Cerebellar cortex (tissue), 1 donor: ENCODE results near the gene BST2.

ENCODE experiments used
- DNase-seq: peaks from one replicate; pipeline ENCODE4 v3.0.0-alpha.2; 2015; ENCODE audit warnings: low spot score

The BST2 gene, protein sequence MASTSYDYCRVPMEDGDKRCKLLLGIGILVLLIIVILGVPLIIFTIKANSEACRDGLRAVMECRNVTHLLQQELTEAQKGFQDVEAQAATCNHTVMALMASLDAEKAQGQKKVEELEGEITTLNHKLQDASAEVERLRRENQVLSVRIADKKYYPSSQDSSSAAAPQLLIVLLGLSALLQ

DNA sequence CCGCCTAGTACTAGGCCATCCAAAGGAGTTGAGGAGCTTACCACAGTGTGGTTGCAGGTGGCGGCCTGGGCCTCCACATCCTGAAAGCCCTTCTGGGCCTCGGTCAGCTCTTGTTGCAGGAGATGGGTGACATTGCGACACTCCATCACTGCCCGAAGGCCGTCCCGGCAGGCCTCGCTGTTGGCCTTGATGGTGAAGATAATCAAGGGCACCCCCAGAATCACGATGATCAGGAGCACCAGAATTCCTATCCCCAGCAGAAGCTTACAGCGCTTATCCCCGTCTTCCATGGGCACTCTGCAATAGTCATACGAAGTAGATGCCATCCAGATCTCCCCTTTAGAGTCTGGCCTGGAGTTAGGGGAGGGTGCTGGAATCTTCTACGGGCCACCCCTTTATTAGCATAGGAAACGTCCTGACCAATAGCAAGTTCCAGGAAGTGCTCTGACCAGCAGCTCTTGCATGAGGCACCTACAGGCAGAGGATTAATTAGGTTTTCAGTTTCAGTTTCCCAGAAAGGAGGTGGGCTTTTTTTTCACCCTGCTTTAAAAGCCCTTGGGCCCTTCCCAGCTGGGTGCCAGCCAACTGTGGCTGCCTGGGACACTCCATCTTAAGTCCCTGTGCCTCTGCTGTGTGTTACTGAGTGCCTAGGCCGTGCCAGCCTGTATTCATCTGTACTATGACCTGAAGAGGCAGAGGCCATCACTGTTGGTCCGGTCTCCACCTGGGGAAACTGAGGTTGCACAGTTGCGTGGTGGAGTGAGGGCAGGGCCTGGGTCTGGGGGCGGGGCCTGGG lies at the start of gene BST2:
Gene BST2 (minus strand): TSS at position 381 of the 796 bp plus-strand sequence. CDS start 55 bp downstream, at position 326.
- peak; percentile 81 for DNase-seq

DNA sequence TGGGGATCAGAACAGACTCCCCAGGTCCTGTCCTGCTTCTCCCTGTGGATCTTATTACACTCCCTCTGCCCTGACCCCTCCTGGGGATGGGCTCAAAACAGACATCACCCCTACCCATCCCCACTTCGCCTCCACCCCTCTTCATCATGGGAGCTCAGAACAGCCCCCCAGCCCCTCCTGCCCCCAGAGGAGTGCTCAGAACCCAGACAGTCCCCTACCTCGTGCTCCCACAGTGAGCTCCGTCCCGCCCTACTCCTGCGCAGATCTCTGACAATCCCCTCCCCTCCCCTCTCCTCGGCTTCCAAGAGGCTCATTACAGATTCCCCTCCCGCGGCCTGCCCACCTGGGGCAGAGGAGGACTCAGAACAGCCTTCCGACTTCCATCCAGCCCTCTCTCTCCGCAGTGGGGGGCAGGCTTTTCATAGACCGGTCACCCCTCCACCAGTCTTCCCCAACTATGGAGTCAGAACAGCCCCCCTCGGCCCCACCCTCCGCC lies 49.2 kb upstream of the BST2 start:
- DNase-seq = no peak

DNA sequence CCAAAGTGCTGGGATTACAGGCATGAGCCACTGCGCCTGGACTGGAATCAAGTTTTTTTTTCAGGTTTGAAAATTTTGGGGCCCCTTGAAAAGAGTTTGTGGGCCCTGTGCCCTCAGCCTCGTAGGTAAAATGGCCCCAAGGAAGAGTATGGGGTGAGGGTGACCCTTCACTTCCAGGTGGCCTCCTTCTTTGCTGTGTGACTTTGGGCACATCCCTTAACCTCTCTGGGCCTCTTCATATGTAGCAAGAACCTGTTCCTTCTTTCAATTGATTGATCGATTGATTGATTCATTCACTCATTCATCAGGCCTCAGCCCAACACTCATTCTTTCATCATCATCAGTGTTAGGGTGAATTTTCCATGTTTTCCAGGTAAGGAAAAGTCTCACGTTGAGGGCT lies 46.4 kb upstream of the BST2 start:
- DNase-seq = no peak

DNA sequence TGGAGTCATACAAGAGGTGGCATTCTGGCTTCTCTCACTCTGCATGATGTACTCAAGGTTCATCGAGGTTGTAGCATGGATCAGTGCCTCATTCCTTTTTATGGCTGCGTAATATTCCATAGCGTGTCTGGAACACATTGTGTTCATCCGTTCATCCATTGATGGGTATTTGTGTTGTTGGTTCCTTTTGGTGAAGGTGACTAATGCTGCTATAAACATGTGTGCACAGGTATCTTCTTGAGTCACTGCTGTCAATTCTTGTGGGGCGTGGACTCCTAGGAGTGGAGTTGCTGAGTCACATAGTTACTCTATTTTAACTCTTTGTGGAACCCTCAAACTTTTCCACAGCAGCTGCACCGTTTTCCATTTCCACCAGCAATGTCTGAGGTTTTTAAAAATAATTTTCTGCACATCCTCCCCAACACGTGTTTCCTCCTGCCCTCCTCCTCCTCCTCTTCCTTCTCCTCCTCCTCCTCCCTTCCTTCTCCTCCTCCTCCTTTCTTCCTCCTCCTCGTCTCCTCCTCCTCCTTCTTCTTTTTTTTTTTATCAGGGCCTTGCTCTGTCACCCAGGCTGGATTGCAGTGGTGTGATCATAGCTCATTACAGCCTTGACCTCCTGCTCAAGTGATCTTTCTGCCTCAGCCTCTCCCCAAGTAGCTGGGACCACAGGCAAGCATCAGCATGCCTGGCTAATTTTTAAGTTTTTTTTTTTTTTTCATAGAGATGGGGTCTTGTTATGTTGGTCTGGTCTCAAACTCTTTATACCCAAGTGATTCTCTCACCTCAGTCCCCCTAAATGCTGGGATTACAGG lies 45.0 kb upstream of the BST2 start:
- DNase-seq = no peak

DNA sequence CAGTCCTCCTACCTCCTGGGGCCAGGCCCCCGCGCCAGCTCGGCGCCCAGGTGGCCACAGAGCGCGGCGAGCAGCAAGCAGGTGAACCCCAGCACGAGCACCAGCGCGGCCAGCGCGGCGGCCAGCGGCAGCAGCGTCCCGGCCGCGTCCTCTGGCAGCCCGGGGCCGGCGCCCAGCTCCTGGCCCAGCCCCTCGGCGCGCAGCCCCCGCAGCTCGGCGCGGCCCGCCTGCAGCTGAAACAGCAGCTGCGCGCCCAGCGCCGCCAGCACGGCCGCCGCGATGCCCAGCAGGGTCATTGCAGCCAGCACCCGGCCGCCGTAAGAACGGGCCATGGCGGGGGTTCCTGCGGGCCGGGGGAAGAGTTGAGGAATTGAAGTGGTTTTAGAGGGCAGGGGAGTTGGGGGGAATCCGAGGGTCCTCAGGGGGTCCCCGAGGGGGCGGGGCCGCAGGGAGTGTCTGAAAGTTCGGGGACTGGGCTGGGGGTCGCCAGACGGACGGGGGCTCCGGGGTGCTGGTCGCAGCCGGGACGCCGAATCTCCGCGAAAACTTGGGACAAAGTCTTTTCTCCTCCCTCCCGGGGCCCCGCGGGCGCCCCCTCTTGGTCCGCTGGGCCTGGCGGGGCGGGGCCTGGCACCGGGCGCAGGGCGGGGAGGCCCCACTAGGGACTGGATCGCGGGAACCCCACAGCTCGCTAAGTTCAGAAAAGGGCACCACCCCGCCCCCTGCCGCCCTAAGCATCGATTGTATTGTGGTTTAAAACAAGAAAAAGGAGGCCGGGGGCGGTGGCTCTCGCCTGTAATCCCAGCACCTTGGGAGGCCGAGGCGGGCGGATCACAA lies 42.9 kb upstream of the BST2 start, which contains the start of gene TMEM221:
Gene TMEM221 (minus strand): TSS at position 538 of the 837 bp plus-strand sequence. CDS start 206 bp downstream, at position 332.
- DNase-seq = peak; percentile 34

DNA sequence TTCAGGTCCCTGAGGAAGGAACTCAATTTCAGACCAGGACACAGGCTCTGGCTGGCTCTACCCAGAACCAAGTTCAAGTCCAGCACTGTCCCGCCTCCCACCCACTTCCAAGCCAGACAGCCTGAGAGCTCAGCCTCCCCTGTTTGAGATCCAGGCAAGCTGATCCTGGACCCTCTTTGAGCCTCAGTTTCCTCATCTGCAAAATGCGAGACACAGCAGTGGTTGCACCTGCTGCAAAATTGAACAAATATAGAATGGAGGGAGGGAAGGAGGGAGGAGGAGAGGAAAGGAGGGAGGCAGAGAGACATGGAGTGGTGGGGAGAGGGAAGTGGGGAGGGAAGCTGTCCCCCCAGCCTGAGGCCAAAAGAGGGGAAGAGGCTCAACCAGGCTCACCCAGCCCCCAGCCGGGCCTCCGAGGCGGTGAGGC lies 42.3 kb upstream of the BST2 start:
- DNase-seq = no peak

DNA sequence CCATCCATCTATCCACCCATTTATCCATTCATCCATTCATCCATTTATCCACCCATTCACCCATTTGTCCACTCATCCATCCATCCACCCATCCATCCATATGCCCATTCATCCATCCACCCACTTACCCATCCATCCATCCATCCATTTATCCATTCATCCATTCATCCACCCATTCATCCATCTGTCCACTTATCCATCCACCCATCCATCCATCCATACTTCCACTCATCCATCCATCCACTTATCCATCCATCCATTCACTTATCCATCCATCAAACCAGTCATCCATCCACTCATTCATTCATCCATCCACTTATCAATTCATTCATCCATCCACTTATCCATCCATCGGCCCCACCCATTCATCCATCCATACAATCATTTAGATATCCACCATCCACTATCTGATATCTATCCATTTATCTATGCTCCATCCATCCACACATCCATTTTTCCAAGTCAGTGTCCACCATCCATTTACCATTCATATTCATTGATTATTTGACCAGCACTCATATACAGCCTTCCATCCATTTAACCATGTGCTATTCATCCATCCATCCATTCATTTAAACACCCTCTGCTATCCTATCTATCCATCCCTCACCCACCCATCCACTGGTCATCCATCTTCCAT lies 40.2 kb upstream of the BST2 start:
- DNase-seq = no peak

DNA sequence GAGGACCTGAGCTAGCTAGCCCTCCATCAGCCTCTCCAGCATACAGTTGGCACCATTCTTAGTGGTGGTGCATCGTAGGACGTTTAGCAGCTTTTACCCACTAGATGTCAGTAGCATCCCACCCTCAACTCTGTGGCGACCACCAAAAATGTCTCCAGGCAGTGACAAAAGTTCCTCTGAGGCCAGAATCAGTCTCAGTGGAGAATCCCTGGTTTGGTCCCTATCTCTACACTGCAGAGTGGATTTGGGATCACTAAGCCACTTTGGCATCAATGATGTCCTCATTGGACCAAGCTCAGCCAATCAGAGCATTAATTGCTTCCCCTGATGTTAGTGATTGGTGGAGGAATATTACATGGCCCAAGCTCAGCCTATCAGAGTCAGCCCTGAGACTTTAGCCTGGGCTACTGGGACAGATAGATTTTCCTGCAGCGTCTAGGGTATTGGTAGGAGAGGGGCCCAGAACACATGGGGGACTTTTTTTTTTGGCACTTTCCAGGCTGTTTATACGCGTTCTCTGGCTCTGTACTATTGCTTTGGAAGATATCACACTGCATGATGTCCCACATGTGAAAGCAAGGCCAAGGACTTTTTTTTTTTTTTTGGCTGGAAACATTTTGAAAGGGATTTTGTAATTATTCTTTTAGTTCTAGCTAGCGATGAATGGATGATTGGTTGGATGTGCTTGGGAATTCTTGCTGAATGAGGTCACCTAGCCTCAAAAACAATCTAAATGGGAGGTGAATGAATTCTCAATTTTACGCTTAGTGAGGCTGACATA lies 36.0 kb upstream of the BST2 start:
- DNase-seq = peak; percentile 33

DNA sequence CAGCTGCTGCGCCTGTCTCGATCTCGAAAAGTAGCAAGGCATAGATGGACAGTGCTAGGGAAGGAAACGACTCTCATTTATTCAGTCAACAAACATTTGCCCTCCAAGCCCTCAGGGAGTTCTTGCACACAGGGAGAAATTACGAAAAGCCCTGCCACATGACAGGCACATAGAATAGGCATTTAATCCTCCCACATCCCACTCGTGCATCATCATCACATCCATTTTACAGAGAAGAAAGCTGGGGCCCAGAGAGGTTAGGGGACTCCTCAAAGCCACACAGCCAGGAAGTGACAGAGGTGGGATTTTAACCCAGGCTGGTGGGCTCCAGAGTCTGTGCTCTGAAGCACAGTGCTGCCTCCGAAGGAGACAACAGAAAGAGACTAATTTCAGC lies 31.4 kb upstream of the BST2 start:
- no peak for DNase-seq

DNA sequence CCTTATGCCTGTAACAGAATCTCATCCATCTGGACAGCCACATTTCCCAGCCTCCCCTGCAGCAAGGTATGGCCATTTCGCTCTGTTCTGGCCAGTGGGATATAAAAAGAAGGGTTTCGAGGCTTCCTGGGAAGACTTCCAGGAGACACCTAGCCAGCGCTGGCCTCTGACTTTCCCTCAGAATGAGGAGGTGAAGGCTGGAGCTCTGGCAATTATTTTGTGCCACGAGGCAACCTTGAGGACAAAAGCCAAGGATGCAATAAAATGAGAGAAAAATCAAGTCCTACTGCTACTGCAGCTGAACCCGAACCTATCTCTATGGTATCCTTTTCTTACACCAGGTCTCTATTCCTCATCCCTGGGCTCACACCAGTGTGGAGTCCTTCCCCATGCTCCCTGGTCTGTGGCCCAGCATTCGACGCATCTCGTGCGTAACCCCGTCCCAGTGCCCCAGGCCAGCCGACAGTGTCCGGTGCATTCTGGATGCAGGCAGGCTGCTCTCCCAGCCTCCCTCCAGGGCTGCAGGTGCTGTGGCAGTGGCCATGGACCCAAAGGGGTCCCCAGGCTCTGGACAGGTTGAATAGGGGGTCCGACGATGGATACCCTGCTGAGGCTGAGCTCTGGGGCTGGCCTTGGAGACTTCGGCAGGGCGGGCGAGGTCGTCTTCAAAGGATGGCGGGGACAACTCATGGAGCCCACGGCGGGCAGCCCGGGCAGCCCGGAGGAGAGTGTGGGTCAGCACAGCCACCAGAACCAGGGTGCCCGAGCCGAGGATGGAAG lies 30.9 kb upstream of the BST2 start:
- DNase-seq = no peak

DNA sequence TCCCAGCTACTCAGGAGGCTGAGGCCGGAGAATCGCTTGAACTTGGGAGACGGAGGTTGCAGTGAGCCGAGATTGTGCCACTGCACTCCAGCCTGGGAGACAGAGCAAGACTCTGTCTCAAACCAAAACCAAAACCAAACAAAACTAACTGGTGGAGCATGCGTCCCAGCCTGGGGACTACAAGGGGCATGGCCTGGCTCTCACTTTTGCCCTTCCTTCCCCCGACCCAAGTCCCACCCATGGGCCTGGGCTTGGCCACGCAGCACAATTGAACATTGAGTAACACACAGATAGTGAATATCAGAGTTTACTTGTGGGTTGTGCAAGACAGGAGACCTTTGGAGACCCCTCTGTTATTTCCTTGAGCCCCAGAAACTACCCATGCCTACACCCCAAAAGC lies 29.8 kb upstream of the BST2 start:
- DNase-seq = no peak

DNA sequence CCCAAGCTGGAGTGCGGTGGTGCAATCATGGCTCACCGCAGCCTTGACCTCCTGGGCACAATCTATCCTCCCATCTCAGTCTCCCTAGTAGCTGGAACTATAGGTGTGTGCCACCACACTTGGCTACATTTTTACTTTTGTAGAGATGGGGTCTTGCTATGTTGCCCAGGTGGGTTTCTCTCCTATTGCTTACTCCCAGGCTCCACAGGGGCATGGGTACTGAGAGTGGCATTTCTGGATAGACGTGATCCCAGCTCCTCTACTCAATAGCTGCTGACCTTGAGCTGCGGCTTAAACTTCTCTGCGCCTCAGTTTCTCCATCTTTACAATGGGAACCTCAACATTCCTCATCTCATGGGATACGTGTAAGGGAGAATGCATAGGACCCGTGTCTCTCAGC lies 26.0 kb upstream of the BST2 start:
- no peak for DNase-seq

DNA sequence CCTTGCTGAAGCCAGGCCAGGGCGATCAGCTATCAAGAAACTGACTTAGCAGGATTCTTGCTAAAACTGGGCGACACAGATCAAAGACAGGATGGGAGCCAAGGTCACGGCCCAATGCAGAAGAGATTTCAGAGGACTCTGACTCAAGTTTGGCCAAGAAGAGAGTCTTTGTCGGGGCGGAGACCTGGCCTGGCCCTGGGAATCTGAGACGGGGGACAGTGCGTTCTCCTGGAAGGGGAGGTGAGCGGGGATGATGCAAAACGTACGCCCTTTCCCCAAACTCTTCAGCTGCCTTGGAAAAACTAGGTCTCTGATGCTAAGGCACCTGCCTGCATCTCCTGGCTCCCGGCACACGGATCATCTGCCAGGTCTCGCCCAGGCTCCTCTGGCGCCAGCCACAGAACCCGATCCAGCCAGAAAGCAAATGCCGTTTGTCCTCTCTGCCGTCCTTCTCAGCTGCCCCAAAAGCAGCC lies 24.2 kb upstream of the BST2 start:
- peak; percentile 64 for DNase-seq

DNA sequence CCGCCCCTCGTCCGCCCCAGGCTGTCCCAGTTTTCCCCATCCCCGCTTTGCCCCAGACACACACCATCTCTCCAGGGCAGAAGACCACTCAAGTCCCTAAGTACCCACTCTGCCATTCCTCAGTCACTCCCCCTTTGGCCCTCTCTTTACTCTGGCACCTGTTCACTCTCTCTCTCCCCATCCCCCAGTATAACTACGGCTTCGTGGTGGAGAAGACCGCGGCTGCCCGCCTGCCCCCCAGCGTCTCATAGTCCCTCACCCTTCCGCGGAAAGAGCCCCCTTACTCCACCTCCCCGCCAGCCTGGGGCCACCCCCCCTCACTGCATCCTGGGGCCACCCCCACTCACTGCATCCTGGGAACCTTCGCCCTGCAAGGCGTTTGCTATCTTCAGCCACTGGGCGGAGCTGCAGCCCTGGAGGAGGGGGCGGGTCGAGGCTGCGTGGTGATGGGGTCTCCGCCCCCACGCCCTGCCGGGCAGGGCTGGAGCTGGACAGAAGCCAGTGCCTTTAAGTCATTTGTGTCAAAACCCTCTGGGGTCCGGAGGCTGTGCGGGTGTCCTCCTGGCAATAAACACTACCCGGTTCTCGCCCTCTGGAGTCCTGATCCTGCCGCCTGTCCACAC lies 19.4 kb upstream of the BST2 start:
- DNase-seq = peak; percentile 50

DNA sequence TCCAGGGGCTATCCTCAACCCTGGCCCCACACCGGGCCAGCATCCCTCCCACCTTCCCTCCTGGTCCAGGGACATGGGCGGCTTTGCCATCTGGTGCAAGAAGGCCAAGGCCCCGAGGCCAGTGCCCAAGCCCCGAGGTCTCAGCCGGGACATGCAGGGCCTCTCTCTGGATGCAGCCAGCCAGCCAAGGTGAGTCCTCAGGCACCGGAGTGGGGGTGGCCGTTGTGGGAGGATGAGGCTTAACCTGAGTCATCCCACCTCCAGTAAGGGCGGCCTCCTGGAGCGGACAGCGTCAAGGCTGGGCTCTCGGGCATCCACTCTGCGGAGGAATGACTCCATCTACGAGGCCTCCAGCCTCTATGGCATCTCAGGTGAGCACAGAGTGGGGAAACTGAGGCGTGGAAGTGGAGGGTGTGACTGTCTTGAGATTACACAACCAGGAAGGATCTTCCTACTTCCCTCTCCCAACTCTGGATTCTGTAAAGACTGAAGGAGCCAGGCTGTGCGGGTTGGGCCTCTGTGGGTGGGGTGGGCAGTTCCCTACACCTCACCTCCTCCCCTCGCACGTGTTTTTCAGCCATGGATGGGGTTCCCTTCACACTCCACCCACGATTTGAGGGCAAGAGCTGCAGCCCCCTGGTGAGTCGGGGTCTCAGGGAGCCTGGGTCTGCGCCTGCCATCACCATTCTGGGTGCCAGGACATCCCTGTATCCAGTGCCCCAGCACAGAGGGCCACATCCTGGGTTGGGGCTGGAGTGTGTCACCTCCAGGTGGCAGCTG lies 18.2 kb upstream of the BST2 start:
- DNase-seq = no peak

DNA sequence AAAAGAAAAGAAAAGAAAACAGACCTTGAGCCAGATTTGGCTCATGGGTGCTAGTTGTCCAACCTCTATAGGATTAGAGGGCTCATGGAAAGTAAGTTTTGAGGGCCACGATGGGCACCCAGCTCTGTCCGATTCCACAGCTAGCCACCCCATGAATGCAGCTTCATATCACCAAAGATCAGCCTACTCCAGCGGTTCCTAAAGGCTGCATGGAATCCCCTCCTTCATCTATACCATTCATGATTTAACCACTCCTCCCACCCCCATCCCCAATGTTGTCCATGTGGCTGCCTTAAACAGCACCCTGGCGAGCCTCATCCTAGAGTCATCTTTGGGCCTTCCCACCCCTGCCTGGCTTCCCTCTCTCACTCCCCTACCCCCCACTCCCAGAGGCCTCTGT lies 16.5 kb upstream of the BST2 start:
- no peak for DNase-seq

DNA sequence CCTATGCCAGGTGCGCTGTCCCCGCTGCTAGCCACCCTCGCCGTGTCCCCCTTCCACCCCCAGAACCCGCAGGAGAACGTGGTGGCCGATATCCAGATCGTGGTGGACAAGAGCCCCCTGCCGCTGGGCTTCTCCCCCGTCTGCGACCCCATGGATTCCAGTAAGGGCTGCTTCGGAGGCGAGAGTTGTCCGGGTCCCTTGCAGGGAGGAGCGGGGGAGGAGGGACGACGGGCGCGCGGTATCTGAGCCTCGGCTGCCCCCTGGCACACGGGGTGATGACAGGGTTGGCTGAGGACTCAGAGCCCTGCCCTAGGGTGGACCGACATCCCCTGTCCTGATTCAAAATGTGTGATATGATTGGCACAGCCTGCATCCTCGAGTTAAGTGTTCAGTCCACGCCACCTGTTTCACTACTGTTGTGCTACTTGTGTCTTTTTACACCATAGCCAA lies 15.1 kb upstream of the BST2 start:
- no peak for DNase-seq
